Right ventricle myocardium superior (tissue), 1 donor: ENCODE results near the gene RIN3. TPM values are rescaled to one million over a fixed set of nuclear protein-coding genes. Genes with fewer than 3 reads are reported as not detected.

Experiments used
- ATAC-seq: fragments of 200-7000 bp; cut with Tn5 transposase; one replicate; pipeline ENCODE4 v1.9.1; 2020; ENCODE audit warnings: mild to moderate bottlenecking; ENCODE audit not compliant: poor library complexity
- DNase-seq: peaks from one replicate; pipeline ENCODE4 v3.0.0-alpha.2; 2020
- intact Hi-C: fragments of 100-400 bp; cut with DNase I; formaldehyde crosslinking; loops from one replicate; pipeline ENCODE4 v1.11.2; 2022
- total RNA-seq: library from RNA; stranded (reverse); fragmentation: NEBNext Ultra II Directional; extraction: Animal tissue kit (Norgen Biotek cat#: 25700); gene quantifications from one replicate; pipeline ENCODE4 v1.2.1, GENCODE V29; 2021
- donor health status: DM: no; HTN: yes; CAD: no; lungs with severe emphysema.

The RIN3 gene
- total RNA-seq, 1 donor from 2014 or later, result 11.0 TPM

DNA sequence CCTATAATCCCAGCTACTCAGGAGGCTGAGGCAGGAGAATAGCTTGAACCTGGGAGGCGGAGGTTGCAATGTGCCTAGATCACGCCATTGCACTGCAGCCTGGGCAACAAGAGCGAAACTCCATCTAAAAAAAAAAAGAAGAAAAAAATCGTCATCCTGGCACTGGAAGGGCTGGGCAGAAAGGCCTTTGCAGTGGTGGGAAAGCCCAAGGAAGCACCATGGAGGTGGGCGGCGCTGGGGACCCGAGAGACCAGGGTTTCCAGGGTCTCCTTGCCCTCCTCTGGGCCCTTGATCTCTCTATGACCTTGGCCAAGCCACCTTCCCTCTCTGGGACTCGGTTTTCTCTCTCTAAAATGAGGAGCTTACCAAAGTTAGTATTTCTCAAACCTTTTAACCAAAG lies 169.5 kb downstream of the RIN3 start:
- no peak for ATAC-seq
- intact Hi-C loops, result no loop called here
- no peak for DNase-seq

- DNase-seq, result no peak
- intact Hi-C loops, result no loop called here
- ATAC-seq, result no peak
Observed at GRCh38 chr14:92684801-92685560, 171.4 kb downstream of the RIN3 start.

DNA sequence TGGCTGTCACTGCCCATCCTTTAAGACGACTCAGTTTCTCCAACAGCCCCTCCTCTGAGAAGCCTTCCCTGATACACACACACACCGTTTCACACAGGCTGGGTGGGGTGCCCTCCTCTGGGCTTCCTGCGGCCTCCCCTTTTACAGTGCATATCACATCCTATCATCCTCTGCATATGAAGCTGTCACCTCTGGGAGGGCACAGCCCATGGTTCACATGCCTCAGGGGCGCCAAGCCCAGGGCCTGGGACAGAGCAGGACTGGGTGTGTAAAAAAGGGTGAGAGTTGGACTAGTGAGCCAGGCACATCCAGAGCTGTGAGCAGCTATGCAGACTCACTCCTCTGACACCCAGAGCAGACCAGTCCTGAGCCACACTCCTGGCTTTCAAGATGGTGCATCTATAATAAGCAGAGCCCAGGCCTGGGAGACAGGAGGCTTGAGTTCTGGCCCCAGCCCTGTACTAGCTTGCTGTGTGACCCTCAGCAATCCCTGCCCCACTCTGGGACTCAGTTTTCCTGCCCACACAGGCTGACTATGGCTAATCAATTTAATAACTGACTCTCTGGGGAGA lies 172.3 kb downstream of the RIN3 start:
- ATAC-seq, result no peak
- no peak for DNase-seq
- intact Hi-C loops, result no loop called here

GRCh38 chr14:92686411-92686899 lies 172.9 kb downstream of the RIN3 start:
- intact Hi-C loops, result no loop called here
- DNase-seq, result no peak
- no peak for ATAC-seq

GRCh38 chr14:92686900-92687427 lies 173.4 kb downstream of the RIN3 start:
- intact Hi-C loops, result no loop called here
- ATAC-seq (peak; percentile 89), DNase-seq (peak; percentile 90)

DNA sequence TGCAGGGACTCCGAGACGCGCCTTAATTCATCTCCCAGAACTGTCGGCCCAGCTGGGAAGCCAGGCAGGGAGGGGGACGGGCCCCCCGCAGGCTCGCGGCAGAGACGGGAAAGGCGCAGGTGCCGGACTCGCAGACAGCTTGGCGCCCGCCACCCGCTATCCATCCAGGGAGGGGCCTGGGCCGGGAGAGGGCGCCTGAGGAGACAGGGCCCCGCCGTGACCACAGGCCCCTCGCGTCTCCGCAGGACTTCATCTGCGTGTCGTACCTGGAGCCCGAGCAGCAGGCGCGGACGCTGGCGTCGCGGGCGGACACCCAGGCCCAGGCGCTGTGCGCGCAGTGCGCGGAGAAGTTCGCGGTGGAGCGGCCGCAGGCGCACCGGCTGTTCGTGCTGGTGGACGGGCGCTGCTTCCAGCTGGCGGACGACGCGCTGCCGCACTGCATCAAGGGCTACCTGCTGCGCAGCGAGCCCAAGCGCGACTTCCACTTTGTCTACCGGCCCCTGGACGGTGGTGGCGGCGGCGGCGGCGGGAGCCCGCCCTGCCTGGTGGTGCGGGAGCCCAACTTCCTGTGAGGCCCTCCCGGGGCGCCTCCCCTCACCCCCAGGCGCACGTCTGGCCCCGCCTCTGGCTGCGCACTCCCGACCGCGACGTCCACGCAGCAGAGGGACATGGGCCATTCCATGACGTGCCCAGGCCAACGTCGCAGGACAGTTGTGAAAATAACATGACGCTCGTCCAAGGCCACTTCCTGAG lies 174.3 kb downstream of the RIN3 start:
- intact Hi-C loops, result no loop called here
- peak; percentile 63 for DNase-seq
- ATAC-seq, result peak; percentile 51

GRCh38 chr14:92688434-92689375 lies 175.1 kb downstream of the RIN3 start:
- intact Hi-C loops, result no loop called here
- ATAC-seq (no peak), DNase-seq (no peak)

GRCh38 chr14:92690171-92691011 lies 176.8 kb downstream of the RIN3 start:
- intact Hi-C loops, result no loop called here
- DNase-seq, result no peak
- no peak for ATAC-seq

GRCh38 chr14:92692822-92693226 lies 179.2 kb downstream of the RIN3 start:
- ATAC-seq (peak; percentile 81), DNase-seq (peak; percentile 92)
- intact Hi-C loops, result no loop called here

- no peak for DNase-seq
- no peak for ATAC-seq
- intact Hi-C loops, result no loop called here
Observed at GRCh38 chr14:92693998-92694795, 180.6 kb downstream of the RIN3 start.

- no peak for ATAC-seq
- no peak for DNase-seq
- intact Hi-C loops, result no loop called here
Observed at GRCh38 chr14:92694807-92695206, 181.2 kb downstream of the RIN3 start.

DNA sequence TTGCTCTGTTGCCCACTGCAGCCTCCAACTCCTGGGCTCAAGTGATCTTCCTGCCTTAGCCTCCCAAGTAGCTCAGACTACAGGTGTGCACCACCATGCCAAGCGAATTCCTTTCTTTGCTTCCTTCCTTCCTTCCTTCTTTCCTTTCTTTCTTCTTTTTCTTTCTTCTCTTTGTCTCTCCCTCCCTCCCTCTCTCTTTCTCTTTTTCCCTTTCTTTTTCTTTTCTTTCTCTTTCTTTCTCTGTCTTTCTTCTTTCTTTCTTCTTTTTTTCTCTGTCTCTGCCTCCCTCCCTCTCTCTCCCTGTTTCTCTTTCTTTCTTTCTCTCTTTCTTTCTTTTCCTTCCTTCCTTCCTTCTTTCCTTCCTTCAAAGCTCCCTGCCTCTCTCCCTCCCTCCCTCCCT lies 182.0 kb downstream of the RIN3 start:
- intact Hi-C loops, result no loop called here
- no peak for ATAC-seq
- no peak for DNase-seq

- intact Hi-C loops, result no loop called here
- ATAC-seq (no peak), DNase-seq (no peak)
Observed at GRCh38 chr14:92696366-92696765, 182.8 kb downstream of the RIN3 start.

DNA sequence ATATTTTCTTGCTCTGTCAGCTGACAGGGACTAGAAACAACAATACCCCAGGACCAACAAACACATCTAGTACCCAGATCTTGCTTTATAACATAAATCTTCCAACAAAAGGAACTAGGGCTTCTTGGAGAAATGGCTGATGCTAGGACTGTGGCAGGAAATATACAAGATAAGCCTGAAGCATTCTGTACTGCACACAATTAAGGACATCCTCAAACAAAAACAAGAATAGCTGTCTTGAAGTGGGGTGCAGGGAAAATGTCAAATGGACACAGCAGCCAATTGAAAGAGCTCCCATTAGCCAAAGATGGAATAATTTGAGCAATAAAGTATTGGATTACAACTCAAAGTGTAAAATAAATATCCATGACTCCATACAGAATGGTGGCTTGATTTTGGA lies 184.8 kb downstream of the RIN3 start:
- intact Hi-C loops, result no loop called here
- ATAC-seq (no peak), DNase-seq (no peak)

DNA sequence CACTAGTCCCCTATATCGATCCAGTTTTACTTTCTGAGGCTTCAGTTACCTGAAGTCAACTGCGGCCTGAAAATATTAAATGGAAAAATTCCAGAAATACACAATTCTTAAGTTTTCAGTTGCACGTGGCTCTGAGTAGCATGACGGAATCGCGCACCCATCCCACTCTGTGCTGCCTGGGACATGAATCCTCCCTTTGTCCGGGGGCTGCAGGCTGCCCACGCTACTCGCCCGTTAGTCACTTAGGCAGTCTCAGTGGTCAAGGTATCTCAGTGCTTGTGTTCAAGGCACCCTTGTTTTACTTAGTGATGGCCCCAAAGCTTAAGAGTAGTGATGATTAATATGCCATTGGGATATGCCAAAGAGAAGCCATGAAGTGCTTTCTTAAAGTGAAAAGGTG lies 188.2 kb downstream of the RIN3 start:
- no peak for ATAC-seq
- intact Hi-C loops, result no loop called here
- DNase-seq, result no peak

- intact Hi-C loops, result no loop called here
- peak; percentile 55 for ATAC-seq
Observed at GRCh38 chr14:92702441-92702918, 188.9 kb downstream of the RIN3 start.

DNA sequence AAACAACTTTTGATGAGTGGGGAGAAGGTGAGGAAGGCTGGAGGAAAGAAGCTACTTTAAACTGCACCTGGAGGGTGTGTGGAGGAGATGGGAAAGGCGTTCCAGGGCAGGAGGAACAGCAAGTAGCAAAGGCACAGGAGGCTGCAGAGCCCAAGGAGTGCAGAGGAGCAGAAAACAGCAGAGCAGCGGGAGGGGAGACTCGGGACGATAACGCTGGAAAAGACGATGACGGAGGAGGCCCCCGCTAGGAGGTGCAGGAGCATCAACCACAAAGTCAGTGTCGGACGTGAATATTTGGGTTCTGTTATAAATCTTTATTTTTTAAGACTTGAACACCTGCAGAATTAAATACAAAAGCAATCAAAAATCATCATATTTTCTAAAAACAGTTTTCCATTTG lies 189.9 kb downstream of the RIN3 start:
- no peak for DNase-seq
- intact Hi-C loops, result no loop called here
- no peak for ATAC-seq

More at GRCh38 chr14:92702441-92702918, 188.9 kb downstream of the RIN3 start:
- DNase-seq, result no peak
